GM21529 (cell line): ENCODE results near the gene ZNF367.
"Not testable (repeated sequence)": the region's sequence is repeated elsewhere in the genome, so short reads cannot be mapped to it uniquely, and the experiment has no call there.

Experiments
- ATAC-seq: cut with Tn5 transposase; IDR thresholded peaks from one replicate; pipeline ENCODE4 v1.9.1; 2021; ENCODE audit not compliant: unreplicated experiment

ZNF367 gene

DNA sequence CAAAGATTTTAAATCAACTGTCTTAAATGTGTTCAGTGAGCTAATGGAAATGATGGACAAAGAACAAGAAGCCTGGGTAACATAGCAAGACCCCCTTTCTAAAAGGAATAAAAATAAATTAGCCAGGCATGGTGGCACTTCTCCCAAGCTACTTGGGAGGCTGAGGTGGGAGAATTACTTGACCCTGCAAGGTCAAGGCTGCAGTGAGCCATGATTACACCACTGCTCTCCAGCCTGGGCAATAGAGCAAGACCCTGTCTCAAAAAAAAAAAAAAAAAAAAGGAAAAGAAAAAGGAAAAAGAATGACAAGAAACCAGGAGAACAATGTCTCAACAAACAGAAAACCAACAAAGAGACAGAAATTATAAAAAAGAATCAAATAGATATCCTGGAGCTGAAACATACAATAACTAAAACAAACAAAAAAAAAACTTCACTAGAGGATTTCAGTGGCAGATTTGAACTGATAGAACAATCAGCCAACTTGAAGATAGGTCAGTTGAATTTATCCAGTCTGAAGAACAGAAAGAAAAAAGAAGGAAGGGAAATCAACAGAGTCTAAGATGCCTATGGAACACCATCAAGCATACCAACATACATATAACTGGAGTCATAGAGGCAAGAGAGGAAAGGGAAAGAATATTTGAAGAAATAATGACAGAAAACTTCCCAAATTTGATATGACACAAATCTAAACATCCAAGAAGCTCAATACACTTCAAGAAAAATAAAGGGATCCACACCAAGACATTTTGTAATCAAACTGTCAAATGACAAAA is 17.8 kb downstream of the ZNF367 start:
- ATAC-seq: no peak

DNA sequence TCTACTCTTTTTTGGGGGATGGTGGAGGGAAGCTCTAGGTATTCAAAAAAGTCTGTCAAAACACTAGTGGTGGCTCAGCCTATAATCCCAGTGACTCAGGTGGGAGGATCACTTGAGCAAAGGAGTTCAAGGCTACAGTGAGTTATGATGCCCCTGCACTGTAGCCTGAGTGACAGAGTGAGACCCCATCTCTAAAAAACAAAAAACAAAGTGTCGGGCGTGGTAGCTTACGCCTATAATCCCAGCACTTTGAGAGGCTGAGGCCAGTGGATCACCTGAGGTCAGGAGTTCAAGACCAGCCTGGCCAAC is 18.9 kb downstream of the ZNF367 start:
- ATAC-seq: no peak

DNA sequence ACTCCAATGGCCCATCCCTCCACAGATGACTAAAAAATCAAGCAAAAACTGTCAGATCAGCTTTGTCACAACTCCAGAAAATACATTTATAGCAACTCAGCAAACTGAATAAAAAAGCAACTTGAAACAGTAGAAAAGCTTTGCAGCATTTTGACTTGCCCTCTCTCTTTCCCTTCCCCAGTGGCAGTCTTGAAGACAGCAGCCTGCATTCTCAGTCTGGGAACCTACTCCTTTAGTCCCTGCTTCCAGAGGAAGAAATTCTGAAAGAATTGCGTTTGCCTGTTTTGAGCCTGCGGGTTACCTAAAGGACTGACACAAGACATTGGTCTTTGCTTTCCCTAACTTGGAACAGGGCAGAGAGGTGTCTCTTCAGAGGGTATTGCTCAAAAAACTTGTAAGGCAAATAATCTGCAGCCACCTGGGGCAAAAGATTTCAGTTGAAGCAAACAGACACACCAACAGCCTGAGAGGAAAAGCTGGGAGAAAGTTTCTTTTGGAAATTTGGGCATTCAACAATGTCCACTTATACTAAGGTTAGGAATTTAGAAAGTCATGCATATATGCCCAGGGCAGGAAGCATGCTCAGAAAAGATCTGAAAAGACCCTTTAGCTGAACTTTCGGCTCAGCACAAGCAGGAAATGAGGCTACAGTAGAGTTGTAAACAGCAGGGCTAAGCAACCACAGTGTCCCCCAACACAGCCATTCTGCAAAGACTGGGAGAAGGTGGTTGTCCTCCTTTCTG is 19.4 kb downstream of the ZNF367 start:
- ATAC-seq: peak; percentile 64

DNA sequence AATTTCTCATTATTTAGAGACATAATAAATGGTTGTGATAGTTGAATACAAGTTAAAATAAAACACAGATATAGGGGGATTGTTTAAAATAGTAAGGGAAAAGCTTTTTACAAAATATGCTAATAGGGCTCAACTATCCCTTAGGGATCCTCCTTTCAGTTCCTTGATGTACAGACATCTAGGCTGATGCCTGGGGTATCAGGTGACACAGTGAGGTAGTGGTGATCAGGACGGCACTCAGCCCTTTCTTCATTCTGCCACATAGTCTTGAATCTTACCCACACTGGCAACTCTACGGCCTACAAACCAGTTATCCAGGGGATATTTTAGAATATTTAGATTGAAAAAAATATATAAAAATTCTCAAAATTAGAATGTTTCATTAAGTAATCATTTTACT is 22.2 kb downstream of the ZNF367 start:
- ATAC-seq: no peak

DNA sequence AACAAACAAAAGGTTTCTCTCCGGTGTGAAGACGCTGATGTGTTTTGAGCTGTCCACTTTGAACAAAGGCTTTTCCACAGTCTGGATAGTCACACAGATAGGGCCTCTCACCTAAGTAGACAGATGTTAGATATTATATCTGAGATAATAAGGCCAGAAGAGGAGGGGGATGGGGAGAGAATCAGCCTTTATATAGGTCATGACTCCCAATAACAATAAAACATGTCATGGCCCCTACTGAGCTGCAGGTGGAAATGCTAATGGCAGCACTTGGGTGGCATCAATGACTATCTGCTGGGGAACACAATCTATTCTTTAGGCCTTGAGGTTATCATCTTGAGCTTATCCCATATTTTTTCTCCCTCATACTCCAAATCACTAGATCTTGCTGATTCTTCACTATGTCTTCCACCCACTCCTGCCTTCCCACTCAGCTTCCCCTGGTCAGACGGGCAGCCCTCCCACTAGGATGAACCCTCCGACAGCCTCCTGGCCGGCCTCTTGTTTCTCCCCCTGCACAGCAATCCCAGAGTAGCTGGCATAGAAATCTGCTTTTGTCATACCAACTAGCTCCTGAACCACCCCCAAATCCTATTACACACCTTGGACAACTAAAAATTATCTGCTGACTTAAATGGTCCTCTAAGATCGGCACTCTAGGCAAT is 23.2 kb downstream of the ZNF367 start:
- no peak for ATAC-seq

DNA sequence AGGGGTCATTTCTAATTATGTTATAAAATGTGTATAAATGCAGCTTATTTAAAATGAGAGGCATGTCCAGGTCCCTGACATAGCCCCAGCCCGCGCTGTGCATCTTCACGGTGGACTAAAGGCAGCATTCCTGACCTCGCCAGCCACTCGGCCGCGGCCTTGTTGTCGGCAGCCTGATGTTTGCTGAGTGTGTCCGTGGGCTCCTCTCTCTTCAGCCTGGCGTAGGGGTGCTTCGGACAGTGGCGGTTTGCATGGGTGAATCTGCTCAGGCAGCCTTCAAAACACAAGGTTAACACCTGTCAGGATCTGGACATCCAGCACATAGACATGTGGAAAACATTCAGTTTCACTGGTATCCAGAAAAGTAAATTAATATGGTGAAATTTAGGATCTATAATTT is 25.9 kb downstream of the ZNF367 start:
- ATAC-seq: no peak

DNA sequence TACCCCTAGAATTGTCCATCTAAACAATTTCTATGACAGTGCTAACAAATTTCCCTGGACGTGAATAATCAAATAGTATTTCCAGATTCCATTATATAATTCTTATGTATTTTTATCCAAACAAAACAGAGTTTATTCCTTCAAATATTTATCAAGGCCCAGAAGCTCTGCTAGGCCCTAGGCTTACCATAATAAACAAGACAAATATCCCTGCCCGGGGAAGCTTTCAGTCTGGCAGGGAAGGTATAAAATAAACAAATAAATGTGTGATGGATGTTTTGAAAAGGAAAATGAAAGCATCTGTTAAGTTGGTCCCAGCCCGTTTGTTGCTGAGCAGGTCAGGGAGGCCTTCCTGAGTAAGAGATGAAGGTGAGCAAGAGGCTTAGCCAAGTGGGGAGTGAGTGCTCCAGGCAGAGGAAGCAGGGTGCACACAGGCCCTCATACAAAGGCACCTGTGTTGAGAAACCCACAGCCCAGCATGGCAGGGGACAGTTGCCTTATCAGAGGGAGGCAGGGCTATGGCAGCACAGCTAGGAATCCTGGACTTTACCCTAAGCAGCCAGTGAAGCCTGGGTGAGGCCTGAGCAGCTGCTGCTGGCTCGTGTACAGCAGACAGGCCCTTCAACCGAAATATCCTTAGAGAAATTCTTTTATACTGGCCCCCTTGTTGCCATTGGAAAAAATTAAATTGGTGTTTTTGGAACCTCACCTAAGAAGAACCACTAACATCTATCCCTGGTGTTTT is 27.0 kb downstream of the ZNF367 start:
- no peak for ATAC-seq

DNA sequence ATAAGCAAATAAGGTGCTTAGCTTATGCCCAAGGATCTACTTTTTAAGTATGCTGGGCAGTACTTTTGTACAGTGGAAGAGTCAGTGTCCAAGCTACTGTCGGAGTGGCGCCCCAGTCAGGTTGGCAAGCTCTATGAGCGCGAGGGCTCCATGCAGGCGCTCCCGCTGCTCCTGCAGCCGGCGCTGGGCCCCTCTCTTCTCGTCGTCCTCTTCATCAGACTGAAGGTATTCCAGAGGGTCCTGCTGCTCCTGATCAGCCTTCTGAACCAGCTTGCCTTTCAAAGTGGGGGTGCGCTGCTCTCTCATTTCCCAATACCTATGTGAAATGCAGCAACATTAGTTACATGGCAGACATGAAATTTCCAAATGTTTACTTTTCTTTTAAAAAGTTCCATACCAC is 30.0 kb downstream of the ZNF367 start:
- no peak for ATAC-seq

DNA sequence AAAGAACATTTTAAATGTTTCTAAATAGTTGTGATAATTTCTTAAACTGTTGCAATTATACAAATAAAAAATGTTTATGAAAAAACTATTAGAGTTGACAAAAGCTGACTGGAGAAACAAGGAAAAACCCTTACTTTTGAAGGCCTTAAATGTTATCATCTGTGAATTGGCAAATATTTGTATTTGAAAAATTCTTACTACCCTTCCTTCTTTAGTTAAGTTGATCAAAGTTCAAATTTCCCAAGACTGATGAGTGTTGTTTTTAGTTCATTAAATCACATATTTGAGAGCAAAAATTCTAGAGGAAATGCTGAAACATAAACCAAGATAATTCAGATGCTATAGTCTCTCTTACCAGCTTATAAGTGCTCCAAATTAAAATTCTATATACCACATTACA is 32.0 kb downstream of the ZNF367 start:
- no peak for ATAC-seq

DNA sequence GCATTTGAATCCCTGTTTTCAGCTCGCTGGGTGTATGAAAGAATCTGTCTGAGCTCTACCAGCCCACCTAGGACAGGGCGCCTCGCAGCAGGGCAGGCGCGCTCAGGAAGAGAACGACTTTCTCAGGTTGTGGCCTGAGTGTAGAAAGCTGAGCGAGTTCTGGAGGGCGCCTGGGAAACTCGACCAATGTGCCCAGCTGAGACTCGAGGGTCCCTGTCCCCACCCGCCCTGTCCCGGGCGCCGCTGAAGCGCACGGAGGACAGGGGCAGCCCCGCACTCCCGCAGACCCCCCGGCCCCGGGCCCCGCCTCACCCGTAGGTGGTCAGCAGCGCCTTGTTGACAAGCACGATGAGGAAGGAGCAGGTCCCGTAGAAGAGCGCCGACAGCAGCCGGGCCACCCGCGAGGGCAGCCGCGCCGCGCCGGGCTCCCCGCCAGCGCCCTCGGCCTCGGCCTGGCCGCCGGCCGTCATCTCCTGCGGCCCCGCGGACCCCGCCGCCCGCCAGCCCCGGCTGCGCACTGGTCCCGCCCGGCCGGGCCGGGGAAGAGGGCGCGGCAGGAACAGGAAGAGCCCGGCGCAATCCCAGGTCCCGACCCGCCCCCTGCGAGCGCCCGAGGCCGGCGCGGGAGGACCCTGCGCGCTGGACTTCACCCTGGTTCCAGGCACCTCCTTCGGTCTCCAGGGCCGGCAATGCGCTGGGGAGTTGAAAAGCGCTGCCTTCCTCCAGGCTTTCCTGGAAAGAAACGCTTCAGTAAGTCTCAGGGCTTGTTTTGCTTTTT is 34.8 kb downstream of the ZNF367 start, which contains the start of gene SLC35D2:
Gene SLC35D2, minus strand, starts transcription at position 547 of the 778 bp plus-strand sequence. Its CDS starts 77 bp downstream, at position 470.
- no peak for ATAC-seq

DNA sequence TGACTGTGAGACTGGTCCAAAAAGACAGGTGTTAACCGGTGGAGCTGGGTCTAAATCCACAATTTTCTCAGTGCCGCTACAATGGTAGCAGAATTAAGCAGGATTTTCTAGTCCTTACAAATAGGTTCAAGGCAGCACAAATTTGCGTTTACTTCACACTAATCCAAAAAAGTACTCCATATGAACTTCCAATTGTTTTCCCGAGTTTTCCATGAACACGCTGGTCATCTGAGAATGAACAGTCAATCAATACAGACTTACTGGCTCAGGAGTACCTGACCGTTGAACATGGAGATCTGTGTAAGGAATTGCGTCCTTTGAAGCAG is 35.4 kb downstream of the ZNF367 start:
- no peak for ATAC-seq

DNA sequence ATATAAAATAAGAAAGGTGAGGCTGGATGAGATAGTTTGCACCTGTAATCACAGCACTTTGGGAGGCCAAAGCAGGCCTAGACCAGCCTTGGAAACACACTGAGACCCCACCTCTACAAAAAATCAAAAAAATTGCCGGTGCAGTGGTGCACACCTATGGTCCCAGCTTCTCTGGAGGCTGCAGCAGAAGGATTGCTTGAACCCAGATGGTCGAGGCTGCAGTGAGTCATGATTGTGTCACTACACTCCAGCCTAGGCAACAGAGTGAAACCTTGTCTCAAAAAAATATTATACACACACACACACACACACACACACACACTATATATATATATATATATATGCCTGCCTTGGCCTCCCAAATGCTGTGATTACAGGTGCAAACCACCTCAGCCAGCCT is 36.0 kb downstream of the ZNF367 start:
- no peak for ATAC-seq

DNA sequence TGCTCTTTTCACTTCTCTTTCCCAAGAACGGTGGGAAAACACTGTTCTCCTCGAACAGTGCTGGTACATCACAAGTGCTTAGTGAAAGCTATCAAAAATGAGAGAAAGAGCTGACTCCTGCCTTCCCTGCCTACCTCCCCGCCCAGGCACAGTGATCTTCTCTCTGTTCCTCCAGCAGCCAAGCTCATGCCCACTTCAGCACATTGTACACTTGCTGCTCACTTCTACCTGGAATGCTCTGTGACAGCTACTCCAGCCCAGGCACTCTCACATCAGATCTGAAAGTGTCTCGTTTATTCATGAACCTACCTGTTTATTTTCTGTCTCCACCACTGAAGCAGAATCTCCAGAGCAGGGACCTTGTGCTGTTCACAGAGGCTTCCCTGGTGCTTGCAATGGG is 36.5 kb downstream of the ZNF367 start:
- ATAC-seq: no peak

DNA sequence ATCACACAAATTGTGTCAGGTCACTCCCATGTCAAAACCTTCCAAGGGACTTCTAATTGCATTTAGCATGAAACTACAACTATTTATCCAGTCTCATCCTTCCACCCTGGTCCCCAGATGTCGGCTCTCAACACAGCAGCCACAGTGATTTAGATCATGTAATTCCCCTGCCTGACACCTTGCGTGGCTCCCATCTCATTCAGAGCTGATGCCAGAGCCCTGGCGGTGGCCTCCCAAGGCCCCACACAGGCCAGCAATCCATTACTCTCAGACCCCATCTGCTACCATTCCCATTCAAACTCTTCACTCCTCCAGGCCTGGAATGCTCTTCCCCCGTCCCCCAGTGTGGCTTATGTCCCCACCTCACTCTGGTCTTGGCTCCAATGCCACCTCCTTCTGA is 37.0 kb downstream of the ZNF367 start:
- no peak for ATAC-seq

DNA sequence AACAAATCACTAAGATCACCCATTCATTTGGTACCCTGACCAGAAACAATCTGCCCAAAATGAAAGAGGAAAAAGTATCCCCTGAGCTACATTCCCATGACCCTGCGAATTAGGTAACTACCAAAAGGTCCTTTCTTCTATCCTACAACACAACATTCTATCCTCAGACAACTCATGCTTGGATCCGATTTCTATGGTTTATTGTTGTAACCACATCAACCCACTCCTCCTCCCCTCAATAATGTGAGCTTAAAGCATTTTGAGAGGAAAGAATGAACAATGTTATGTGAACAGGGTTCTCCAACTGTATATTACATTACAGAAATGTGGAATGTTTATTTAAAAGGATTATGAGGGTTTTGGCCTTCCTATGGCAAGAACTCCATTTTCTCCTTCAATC is 38.7 kb downstream of the ZNF367 start:
- ATAC-seq: no peak

DNA sequence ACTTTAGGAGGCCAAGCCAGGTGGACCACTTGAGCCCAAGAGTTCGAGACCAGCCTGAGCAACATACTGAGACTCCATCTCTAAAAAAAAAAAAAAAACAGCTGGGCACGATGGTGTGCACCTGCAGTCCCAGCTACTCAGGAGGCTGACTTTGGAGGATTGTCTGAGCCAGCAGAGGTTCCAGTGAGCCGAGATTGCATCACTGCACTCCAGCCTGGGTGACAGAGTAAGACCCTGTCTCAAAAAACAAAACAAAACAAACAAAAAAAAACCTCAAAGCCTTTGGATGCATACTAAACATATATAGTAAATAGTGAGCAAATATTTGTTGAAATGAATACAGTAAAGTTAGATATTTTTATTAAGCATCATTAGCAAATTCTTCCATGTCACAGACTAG is 40.0 kb downstream of the ZNF367 start:
- ATAC-seq: no peak

DNA sequence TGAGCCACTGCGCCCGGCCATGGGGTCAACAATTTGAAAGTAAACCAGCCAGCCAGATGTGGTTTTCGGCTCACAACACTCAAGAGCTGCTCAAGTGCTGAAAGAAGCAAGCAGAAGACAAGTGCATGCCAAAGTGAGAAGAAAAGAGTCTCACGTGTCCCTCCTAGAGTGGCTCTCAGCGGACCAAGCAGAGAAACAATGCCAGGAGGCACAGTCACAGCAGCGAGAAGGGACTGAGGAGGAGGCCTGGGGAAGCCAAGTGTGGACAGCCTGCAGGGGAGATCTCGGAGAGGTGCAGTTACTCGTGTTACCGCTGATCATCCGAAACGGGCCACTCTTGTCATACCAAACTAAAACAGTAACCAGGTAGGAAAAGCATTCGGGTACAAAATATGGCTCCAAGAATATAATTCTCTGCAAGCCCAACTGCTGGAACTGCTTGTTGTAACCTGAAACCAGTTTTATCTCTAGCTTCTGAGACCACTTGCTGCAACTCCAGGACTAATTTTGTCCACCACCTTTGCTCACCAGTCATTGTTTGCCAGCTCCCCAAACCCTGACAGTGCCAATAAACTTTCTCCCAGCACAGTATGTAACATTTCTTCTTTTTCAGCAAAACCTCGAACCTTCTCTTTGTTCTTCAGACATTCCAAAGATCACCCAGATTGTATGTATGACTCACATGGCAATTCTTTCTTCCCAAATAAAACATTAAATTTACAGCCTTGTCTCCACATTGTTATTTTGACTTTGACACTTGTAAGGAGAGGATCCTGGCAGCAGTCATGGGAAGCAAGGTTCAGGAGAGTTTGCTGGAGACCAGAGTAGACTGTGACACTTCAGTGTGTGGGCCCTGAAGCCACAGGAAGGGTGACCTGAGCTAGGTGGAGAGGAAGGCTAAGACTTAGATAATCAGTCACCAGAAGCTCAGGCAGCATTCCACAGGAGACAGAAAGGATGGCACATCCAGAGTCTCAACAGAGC is 41.0 kb downstream of the ZNF367 start:
- no peak for ATAC-seq

DNA sequence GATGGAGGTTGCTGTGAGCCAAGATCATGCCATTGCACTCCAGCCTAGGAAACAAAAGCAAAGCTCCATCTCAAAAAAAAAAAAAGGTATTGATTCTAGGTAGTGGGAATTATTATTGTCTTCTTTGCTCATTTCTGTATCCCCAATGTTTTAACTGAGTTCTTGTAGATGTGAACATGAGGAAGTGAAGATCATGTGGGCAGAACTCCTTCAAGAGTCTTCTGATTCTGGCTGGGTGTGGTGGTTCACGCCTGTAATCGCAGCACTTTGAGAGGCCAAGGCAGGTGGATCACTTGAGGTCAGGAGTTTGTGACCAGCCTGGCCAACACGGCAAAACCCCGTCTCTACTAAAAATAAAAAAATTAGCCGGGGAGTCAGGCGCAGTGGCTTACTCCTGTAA is 42.7 kb downstream of the ZNF367 start:
- ATAC-seq: not testable (repeated sequence)

DNA sequence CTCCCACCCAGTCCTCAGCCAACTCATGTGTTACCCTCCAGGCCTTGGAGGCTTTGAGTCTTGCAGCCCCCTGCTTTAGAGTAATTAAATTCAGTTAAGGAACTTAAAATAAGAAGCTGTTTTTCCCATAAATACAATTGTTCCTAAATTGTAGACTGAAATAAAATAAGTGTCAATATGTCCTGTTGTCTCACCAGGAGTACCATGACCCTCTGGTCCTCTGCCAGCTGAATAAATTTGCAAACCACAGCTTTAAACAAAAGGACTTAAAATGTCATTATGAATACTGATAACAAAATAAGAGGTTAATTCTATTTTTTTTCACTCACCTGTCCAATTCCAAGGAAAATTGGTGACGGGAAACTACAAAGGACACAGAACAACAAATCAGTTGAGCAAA is 50.2 kb downstream of the ZNF367 start:
- no peak for ATAC-seq
